Breast epithelium (tissue), 3 donors: ENCODE measurements around the gene ARHGEF17.

Source experiments
- POLR2A ChIP-seq: fragments of 450-650 bp; IDR thresholded peaks from one replicate; pipeline ENCODE4 v1.6.1; 2016; ENCODE audit warnings: antibody characterized with exemption, mild to moderate bottlenecking, moderate library complexity
- TF ChIP-seq, protein P1 (sequence below), 3 donors: fragments of 450-650 bp; IDR thresholded peaks; one replicate each; pipeline ENCODE4 v1.5.1; 2016 to 2017; ENCODE audit warnings: antibody characterized with exemption in 3 of 3, mild to moderate bottlenecking in 3 of 3, moderate library complexity in 3 of 3

- TF ChIP-seq, protein P1, sequence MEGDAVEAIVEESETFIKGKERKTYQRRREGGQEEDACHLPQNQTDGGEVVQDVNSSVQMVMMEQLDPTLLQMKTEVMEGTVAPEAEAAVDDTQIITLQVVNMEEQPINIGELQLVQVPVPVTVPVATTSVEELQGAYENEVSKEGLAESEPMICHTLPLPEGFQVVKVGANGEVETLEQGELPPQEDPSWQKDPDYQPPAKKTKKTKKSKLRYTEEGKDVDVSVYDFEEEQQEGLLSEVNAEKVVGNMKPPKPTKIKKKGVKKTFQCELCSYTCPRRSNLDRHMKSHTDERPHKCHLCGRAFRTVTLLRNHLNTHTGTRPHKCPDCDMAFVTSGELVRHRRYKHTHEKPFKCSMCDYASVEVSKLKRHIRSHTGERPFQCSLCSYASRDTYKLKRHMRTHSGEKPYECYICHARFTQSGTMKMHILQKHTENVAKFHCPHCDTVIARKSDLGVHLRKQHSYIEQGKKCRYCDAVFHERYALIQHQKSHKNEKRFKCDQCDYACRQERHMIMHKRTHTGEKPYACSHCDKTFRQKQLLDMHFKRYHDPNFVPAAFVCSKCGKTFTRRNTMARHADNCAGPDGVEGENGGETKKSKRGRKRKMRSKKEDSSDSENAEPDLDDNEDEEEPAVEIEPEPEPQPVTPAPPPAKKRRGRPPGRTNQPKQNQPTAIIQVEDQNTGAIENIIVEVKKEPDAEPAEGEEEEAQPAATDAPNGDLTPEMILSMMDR (IDR thresholded peaks at IDR 0.05): no peak
- no peak for TF ChIP-seq POLR2A
These were observed 8.3 kb downstream of the ARHGEF17 start for GRCh38 chr11:73316422-73316821.
